HG03575 (cell line): ENCODE data around the gene ATP6V1F.

ENCODE experiments used
- ATAC-seq: cut with Tn5 transposase; IDR thresholded peaks from one replicate; pipeline ENCODE4 v1.9.1; 2021; ENCODE audit not compliant: unreplicated experiment, insufficient number of reproducible peaks, low FRiP score; ENCODE audit errors: extremely low read depth

Gene ATP6V1F

GRCh38 chr7:128845987-128846386 lies 16.7 kb upstream of the ATP6V1F start:
- ATAC-seq = no peak

DNA sequence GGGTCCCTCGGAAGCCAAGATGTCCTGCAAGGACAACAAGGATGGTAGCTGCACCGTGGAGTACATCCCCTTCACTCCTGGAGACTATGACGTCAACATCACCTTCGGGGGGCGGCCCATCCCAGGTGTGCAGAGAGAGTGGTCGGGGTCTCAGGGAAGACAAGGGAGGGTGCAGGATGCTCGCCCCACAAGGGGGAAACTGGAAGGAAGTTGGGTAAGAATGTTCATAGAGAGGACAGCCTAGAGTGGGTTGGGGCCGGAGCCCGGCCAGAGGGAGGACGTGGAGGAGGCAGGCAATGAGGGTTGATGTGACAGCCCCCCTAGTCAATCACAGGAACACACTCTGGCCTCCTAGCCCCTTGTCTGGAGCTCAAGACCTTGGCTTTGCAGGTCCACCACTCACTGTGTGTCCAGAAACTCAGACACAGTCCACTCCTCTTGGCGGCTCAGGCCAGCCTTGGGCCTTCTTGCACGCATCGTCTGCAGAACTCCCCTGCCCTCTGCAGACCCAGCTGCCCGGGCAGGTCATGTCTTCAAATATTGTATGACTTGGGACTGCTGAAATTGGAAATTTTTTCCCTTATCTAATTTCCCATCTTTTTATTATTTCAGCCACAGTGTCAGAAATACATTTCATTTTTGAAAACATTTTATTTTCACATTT lies 15.7 kb upstream of the ATP6V1F start:
- ATAC-seq = no peak

- ATAC-seq = no peak
These were observed 14.9 kb upstream of the ATP6V1F start for GRCh38 chr7:128847721-128848211.

GRCh38 chr7:128848289-128849155 lies 14.1 kb upstream of the ATP6V1F start:
- no peak for ATAC-seq

- ATAC-seq = no peak
These were observed 13.5 kb upstream of the ATP6V1F start for GRCh38 chr7:128849156-128849515.

DNA sequence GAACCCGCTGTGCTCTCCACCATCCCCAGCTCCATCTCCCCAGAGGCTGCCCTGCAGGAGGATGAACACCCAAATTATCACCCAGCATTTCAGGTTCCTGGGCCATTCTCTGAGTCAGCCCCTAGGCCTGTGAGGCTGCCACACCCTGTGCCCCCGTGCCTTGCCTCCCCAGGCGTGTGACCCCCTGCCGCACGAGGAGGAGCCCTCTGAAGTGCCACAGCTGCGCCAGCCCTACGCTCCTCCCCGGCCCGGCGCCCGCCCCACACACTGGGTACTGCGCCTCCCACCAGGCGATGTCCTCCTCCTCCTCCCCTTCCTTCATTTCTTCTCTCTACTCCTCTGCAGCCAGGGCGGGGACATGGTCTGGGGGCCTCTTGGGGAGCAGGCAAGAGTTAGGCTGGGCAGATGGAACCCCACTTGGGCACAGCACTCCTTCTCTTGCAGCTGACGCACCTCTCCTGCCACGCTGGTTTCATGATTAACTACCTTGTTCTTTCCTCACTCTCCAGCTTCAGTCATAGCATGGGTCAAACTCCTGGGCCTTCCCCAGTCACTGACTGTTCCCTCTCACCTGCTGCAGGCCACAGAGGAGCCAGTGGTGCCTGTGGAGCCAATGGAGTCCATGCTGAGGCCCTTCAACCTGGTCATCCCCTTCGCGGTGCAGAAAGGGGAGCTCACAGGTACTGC lies 12.7 kb upstream of the ATP6V1F start:
- ATAC-seq = no peak

GRCh38 chr7:128852537-128853254 lies 10.0 kb upstream of the ATP6V1F start:
- ATAC-seq = no peak

DNA sequence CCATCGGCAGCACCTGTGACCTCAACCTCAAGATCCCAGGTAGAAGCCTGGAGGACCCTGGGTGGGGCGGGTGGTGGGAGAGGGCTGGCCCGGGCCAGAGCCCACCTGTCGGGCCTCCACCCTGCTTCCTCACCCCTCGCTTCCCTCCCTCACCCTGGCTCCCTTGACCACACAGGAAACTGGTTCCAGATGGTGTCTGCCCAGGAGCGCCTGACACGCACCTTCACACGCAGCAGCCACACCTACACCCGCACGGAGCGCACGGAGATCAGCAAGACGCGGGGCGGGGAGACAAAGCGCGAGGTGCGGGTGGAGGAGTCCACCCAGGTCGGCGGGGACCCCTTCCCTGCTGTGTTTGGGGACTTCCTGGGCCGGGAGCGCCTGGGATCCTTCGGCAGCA lies 8.9 kb upstream of the ATP6V1F start:
- no peak for ATAC-seq

GRCh38 chr7:128854396-128854795 lies 8.3 kb upstream of the ATP6V1F start:
- ATAC-seq = no peak

- ATAC-seq = no peak
These were observed 7.1 kb upstream of the ATP6V1F start for GRCh38 chr7:128855559-128855958.

DNA sequence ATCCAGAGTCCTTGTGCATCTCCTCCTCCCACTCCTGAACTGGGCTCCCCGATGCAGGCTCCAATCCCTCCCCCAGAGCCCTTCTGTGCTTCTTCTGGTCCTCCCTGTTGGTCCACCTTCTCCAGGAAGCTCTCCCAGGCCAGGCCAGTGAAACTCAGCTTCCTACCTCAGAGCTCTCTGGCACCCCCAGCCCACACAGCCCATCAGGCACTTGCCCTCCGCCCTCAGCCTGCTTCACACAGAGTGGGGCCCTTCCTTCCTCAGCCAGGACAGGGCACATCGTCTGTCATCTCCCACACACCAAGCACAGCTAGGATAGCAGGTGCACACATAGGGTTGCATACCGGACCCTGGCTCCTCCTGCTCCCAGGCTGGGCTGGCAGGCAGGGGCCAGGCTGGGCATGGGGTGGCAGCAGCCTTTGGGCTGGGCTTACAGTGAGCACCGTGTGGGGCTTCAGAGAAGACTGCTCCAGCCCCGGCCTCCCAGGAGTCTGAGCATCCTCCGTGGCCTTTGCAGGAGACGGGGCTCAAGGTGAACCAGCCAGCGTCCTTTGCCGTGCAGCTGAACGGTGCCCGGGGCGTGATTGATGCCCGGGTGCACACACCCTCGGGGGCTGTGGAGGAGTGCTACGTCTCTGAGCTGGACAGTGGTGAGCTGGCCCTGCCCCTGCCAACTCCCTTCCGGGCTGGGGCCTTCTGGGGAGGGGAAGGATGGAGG lies 6.5 kb upstream of the ATP6V1F start:
- no peak for ATAC-seq

DNA sequence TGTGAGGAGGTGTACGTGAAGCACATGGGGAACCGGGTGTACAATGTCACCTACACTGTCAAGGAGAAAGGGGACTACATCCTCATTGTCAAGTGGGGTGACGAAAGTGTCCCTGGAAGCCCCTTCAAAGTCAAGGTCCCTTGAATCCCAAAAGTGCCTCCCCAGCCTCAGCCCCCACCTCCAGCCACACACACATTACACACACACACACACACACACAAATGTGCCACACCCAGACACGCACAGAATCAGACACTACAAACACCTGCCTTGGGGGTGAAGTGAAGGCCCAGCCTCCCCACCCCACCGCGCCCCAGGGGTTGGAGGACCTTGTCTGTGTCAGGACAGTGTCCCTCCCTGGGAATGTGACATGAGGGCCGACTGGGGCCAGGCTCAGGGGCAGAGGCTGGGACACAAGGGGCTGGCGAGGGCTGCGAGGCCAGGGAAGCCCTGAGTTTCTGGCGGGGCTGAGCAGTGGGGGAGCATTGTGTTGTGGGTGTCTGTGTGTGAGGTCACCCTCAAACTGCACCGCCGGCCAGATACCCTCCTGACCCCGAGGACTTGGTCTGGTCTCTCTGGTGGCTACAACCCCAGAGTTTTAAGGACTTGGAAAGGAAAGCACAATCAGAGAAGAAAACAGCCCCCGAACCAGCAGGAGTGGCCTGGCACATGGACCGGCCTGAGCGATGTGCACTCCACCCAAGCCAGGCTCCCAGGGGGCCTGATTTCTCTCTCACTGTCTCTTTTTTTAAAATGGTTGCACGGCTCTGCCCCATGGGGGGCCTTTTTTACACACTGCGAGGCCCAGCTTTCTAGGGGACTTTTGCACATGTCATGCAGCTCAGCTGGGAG lies 4.0 kb upstream of the ATP6V1F start:
- ATAC-seq = no peak

- ATAC-seq = no peak
These were observed 3.2 kb upstream of the ATP6V1F start for GRCh38 chr7:128859232-128860157.

GRCh38 chr7:128860158-128861073 lies 2.2 kb upstream of the ATP6V1F start:
- ATAC-seq = no peak

DNA sequence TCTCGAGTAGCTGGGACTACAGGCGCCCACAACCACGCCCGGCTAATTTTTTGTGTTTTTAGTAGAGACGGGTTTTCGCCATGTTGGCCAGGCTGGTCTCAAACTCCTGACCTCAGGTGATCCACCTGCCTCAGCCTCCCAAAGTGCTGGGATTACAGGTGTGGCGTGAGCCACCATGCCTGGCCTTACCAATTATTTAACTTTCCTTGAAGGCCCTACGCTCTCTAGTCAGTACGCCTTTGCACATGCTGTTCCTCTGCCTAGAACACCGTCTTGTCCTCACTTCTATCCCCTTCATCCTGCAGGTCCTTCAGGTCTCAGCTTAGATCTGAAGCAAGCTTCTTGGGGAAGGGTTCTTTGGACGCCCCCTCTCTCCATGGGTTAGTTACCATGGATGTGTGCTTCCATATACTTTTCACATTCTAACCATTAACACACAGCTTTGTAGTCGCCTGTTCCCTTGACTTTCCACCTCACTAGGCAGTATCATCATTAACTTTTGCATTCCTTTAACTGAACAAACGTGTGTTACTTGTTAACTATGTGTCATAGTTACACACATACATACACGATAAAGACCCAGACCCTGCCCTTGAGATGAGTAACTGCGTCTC lies 592 bp upstream of the ATP6V1F start:
- no peak for ATAC-seq
